Measurements from ENCODE around the gene ANXA11. TPM values are rescaled to one million over a fixed set of nuclear protein-coding genes. Genes with fewer than 3 reads are reported as not detected.
"Not testable (repeated sequence)": the region's sequence is repeated elsewhere in the genome, so short reads cannot be mapped to it uniquely, and the experiment has no call there.

The ANXA11 gene
- polyA plus RNA-seq (2013, experiment 1 of 2), result 47.4 TPM
- polyA plus RNA-seq (2013, experiment 2 of 2), result 40.6 TPM

GRCh38 chr10:80205477-80206276 is at the start of gene ANXA11:
TSS of gene ANXA11 (minus strand) at chr10:80205537. CDS start at chr10:80172861, 32,676 bp downstream.
- no peak within 1 kb of the TSS for H3K4ac ChIP-seq (ENCODE audit: low read length)
- DNase-seq (ENCODE audit: low spot score), result peak; percentile 69
- peak within 1 kb of the TSS; percentile 59 for H2BK5ac ChIP-seq (ENCODE audit: low read length)
- no peak within 1 kb of the TSS for H4K91ac ChIP-seq (ENCODE audit: low read depth, low read length, poor library complexity)
- peaks cover 3 to 35% (median 30%) of the 10 kb centered on the region in 3 experiments for H3K27me3 ChIP-seq (ENCODE audit: control insufficient read depth in 3 of 3, insufficient read depth in 3 of 3, low read depth in 1 of 3, low read length in 3 of 3)
- peak within 1 kb of the TSS; percentile 69 for H3K4me2 ChIP-seq (ENCODE audit: insufficient read depth, low read length, poor library complexity, severe bottlenecking)
- no peak within 1 kb of the TSS for H2AK5ac ChIP-seq (ENCODE audit: low read depth, low read length)
- H3K18ac ChIP-seq (ENCODE audit: low read length), result peak within 1 kb of the TSS; percentile 96
- no peaks in the 10 kb centered on the region for H3K79me1 ChIP-seq (ENCODE audit: low read depth, low read length)
- H3K4me1 ChIP-seq (ENCODE audit: control insufficient read depth in 2 of 2, insufficient read depth in 1 of 2, low read depth in 1 of 2, low read length in 2 of 2), result peaks cover 0 to 20% of the 10 kb centered on the region in 2 donors
- H4K8ac ChIP-seq (ENCODE audit: low read depth, low read length), result no peak within 1 kb of the TSS
- H3K36me3 ChIP-seq (replicated peaks in 1 of 2; ENCODE audit: control insufficient read depth in 2 of 2, insufficient read depth in 2 of 2, low read length in 2 of 2), result no peaks in the 10 kb centered on the region
- peak within 1 kb of the TSS; percentile 25 for H3K27ac ChIP-seq (replicated peaks; ENCODE audit: low read length)
- peak within 1 kb of the TSS; percentile 84 for H2BK120ac ChIP-seq (ENCODE audit: low read depth, low read length)
- WGBS, 2 donors (ENCODE audit: extremely low coverage in 2 of 2, insufficient read length in 2 of 2, insufficient replicate concordance in 1 of 2), result no CpG with 5 or more reads among the region's 45 CpGs
- H3K4me3 ChIP-seq (ENCODE audit: low read length in 2 of 2), result peak within 1 kb of the TSS; percentile 50 to 83
- no peaks in the 10 kb centered on the region for H3K9me3 ChIP-seq (replicated peaks in 1 of 2; ENCODE audit: control insufficient read depth in 2 of 2, insufficient read depth in 1 of 2, low read depth in 1 of 2, low read length in 2 of 2)
- peak within 1 kb of the TSS; percentile 95 for H2AFZ ChIP-seq (ENCODE audit: low read length)
- H2BK12ac ChIP-seq (ENCODE audit: low read length), result peak within 1 kb of the TSS; percentile 49
- peak within 1 kb of the TSS; percentile 70 for H2BK15ac ChIP-seq (ENCODE audit: low read length)
- H3K14ac ChIP-seq (ENCODE audit: low read length), result no peak within 1 kb of the TSS
- peak within 1 kb of the TSS; percentile 80 for H3K9ac ChIP-seq (ENCODE audit: low read depth, low read length, poor library complexity)
- H3K23ac ChIP-seq (ENCODE audit: low read depth, low read length, poor library complexity), result peak within 1 kb of the TSS; percentile 95

GRCh38 chr10:80254726-80255125 is 49.4 kb upstream of the ANXA11 start:
- not testable (repeated sequence) for H3K27ac ChIP-seq (replicated peaks; ENCODE audit: low read length); H3K23ac ChIP-seq (ENCODE audit: low read depth, low read length, poor library complexity); H2AK5ac ChIP-seq (ENCODE audit: low read depth, low read length); H2BK120ac ChIP-seq (ENCODE audit: low read depth, low read length); H2AFZ ChIP-seq (ENCODE audit: low read length); H4K8ac ChIP-seq (ENCODE audit: low read depth, low read length); H3K4me2 ChIP-seq (ENCODE audit: insufficient read depth, low read length, poor library complexity, severe bottlenecking); H2BK12ac ChIP-seq (ENCODE audit: low read length); H3K9me3 ChIP-seq (replicated peaks in 1 of 2; ENCODE audit: control insufficient read depth in 2 of 2, insufficient read depth in 1 of 2, low read depth in 1 of 2, low read length in 2 of 2); H3K36me3 ChIP-seq (replicated peaks in 1 of 2; ENCODE audit: control insufficient read depth in 2 of 2, insufficient read depth in 2 of 2, low read length in 2 of 2); H3K4me3 ChIP-seq (ENCODE audit: low read length in 2 of 2); H3K4me1 ChIP-seq (ENCODE audit: control insufficient read depth in 2 of 2, insufficient read depth in 1 of 2, low read depth in 1 of 2, low read length in 2 of 2); H4K91ac ChIP-seq (ENCODE audit: low read depth, low read length, poor library complexity); H3K4ac ChIP-seq (ENCODE audit: low read length); H3K18ac ChIP-seq (ENCODE audit: low read length); H2BK15ac ChIP-seq (ENCODE audit: low read length); H3K79me1 ChIP-seq (ENCODE audit: low read depth, low read length); H3K27me3 ChIP-seq (ENCODE audit: control insufficient read depth in 3 of 3, insufficient read depth in 3 of 3, low read depth in 1 of 3, low read length in 3 of 3); DNase-seq (ENCODE audit: low spot score); H3K14ac ChIP-seq (ENCODE audit: low read length); H3K9ac ChIP-seq (ENCODE audit: low read depth, low read length, poor library complexity); H2BK5ac ChIP-seq (ENCODE audit: low read length)
- no CpG with 5 or more reads among the region's 2 CpGs for WGBS, 2 donors (ENCODE audit: extremely low coverage in 2 of 2, insufficient read length in 2 of 2, insufficient replicate concordance in 1 of 2)

- H3K23ac ChIP-seq (ENCODE audit: low read depth, low read length, poor library complexity); H3K27ac ChIP-seq (replicated peaks; ENCODE audit: low read length); H4K8ac ChIP-seq (ENCODE audit: low read depth, low read length); H3K27me3 ChIP-seq (ENCODE audit: control insufficient read depth in 3 of 3, insufficient read depth in 3 of 3, low read depth in 1 of 3, low read length in 3 of 3); H4K91ac ChIP-seq (ENCODE audit: low read depth, low read length, poor library complexity); H3K36me3 ChIP-seq (replicated peaks in 1 of 2; ENCODE audit: control insufficient read depth in 2 of 2, insufficient read depth in 2 of 2, low read length in 2 of 2); H3K18ac ChIP-seq (ENCODE audit: low read length); H2BK5ac ChIP-seq (ENCODE audit: low read length); H2BK12ac ChIP-seq (ENCODE audit: low read length); DNase-seq (ENCODE audit: low spot score); H3K79me1 ChIP-seq (ENCODE audit: low read depth, low read length); H2BK120ac ChIP-seq (ENCODE audit: low read depth, low read length); H2AFZ ChIP-seq (ENCODE audit: low read length); H3K9me3 ChIP-seq (replicated peaks in 1 of 2; ENCODE audit: control insufficient read depth in 2 of 2, insufficient read depth in 1 of 2, low read depth in 1 of 2, low read length in 2 of 2); H3K4me3 ChIP-seq (ENCODE audit: low read length in 2 of 2); H3K14ac ChIP-seq (ENCODE audit: low read length); H3K4ac ChIP-seq (ENCODE audit: low read length); H2BK15ac ChIP-seq (ENCODE audit: low read length); H3K4me1 ChIP-seq (ENCODE audit: control insufficient read depth in 2 of 2, insufficient read depth in 1 of 2, low read depth in 1 of 2, low read length in 2 of 2); H3K4me2 ChIP-seq (ENCODE audit: insufficient read depth, low read length, poor library complexity, severe bottlenecking); H3K9ac ChIP-seq (ENCODE audit: low read depth, low read length, poor library complexity); H2AK5ac ChIP-seq (ENCODE audit: low read depth, low read length): not testable (repeated sequence)
- WGBS, 2 donors (ENCODE audit: extremely low coverage in 2 of 2, insufficient read length in 2 of 2, insufficient replicate concordance in 1 of 2), result no CpG with 5 or more reads among the region's 1 CpG
Measured at GRCh38 chr10:80253963-80254271, 48.6 kb upstream of the ANXA11 start.

GRCh38 chr10:80253266-80253962 is 48.1 kb upstream of the ANXA11 start:
- no peak overlapping the region for H3K4ac ChIP-seq (ENCODE audit: low read length)
- no peaks in the 10 kb centered on the region for H3K9me3 ChIP-seq (replicated peaks in 1 of 2; ENCODE audit: control insufficient read depth in 2 of 2, insufficient read depth in 1 of 2, low read depth in 1 of 2, low read length in 2 of 2)
- no CpG with 5 or more reads among the region's 5 CpGs for WGBS, 2 donors (ENCODE audit: extremely low coverage in 2 of 2, insufficient read length in 2 of 2, insufficient replicate concordance in 1 of 2)
- H3K27me3 ChIP-seq (ENCODE audit: control insufficient read depth in 3 of 3, insufficient read depth in 3 of 3, low read depth in 1 of 3, low read length in 3 of 3), result no peaks in the 10 kb centered on the region
- no peak overlapping the region for H2BK5ac ChIP-seq (ENCODE audit: low read length)
- H3K27ac ChIP-seq (replicated peaks; ENCODE audit: low read length), result no peak overlapping the region
- no peak overlapping the region for H3K9ac ChIP-seq (ENCODE audit: low read depth, low read length, poor library complexity)
- no peak overlapping the region for H2BK120ac ChIP-seq (ENCODE audit: low read depth, low read length)
- H3K14ac ChIP-seq (ENCODE audit: low read length), result no peak overlapping the region
- H2BK15ac ChIP-seq (ENCODE audit: low read length), result no peak overlapping the region
- H2AFZ ChIP-seq (ENCODE audit: low read length), result no peak overlapping the region
- H3K79me1 ChIP-seq (ENCODE audit: low read depth, low read length), result no peaks in the 10 kb centered on the region
- H3K23ac ChIP-seq (ENCODE audit: low read depth, low read length, poor library complexity), result no peak overlapping the region
- H2BK12ac ChIP-seq (ENCODE audit: low read length), result no peak overlapping the region
- H4K8ac ChIP-seq (ENCODE audit: low read depth, low read length), result no peak overlapping the region
- no peak for DNase-seq (ENCODE audit: low spot score)
- no peaks in the 10 kb centered on the region for H3K36me3 ChIP-seq (replicated peaks in 1 of 2; ENCODE audit: control insufficient read depth in 2 of 2, insufficient read depth in 2 of 2, low read length in 2 of 2)
- H4K91ac ChIP-seq (ENCODE audit: low read depth, low read length, poor library complexity), result no peak overlapping the region
- no peak overlapping the region for H2AK5ac ChIP-seq (ENCODE audit: low read depth, low read length)
- no peak overlapping the region for H3K4me3 ChIP-seq (ENCODE audit: low read length in 2 of 2)
- peaks cover 0 to 3% of the 10 kb centered on the region in 2 donors for H3K4me1 ChIP-seq (ENCODE audit: control insufficient read depth in 2 of 2, insufficient read depth in 1 of 2, low read depth in 1 of 2, low read length in 2 of 2)
- H3K4me2 ChIP-seq (ENCODE audit: insufficient read depth, low read length, poor library complexity, severe bottlenecking), result no peak overlapping the region
- H3K18ac ChIP-seq (ENCODE audit: low read length), result no peak overlapping the region

Measured in neuronal stem cell (in vitro differentiated cells).